Gastroesophageal sphincter (tissue), 4 donors: ENCODE data around the gene WDR59. TPM values are rescaled to one million over a fixed set of nuclear protein-coding genes. Genes with fewer than 3 reads are reported as not detected.
"Not testable (repeated sequence)": the region's sequence is repeated elsewhere in the genome, so short reads cannot be mapped to it uniquely, and the experiment has no call there.

Experiments used
- ATAC-seq: fragments of 150-250 bp; one replicate; pipeline ENCODE4 v1.9.1; 2016; ENCODE audit warnings: mild to moderate bottlenecking, moderate library complexity
- H3K27ac ChIP-seq, 4 donors: fragments of 200-600 bp; sonication (generic) in 3 of 4; 1 replicate in 3 of 4; 2 replicates in 1 of 4; pipeline ENCODE4 v1.5.1; 2016 to 2019
- H3K27me3 ChIP-seq: fragments of 200-600 bp; sonication (generic); one replicate; pipeline ENCODE4 v1.5.1; 2019
- H3K36me3 ChIP-seq, 2 donors: fragments of 200-600 bp; sonication (generic); one replicate each; pipeline ENCODE4 v1.5.1; 2019; ENCODE audit warnings: control low read depth in 1 of 2
- H3K4me1 ChIP-seq, 3 donors: fragments of 200-600 bp; sonication (generic); 1 replicate in 2 of 3; 2 replicates in 1 of 3; pipeline ENCODE4 v1.5.1; 2016 to 2019; ENCODE audit warnings: control low read depth in 2 of 3
- H3K4me3 ChIP-seq, 2 donors: fragments of 200-600 bp; sonication (generic); one replicate each; pipeline ENCODE4 v1.5.1; 2019; ENCODE audit warnings: mild to moderate bottlenecking in 1 of 2, moderate library complexity in 1 of 2
- H3K9me3 ChIP-seq, 3 donors: fragments of 200-600 bp; sonication (generic); one replicate each; pipeline ENCODE4 v1.5.1; 2017 to 2019; ENCODE audit warnings: control low read depth in 2 of 3
- EP300 ChIP-seq: sonication (generic); formaldehyde crosslinking; IDR thresholded peaks from one replicate; pipeline ENCODE4 v1.6.1; 2017; ENCODE audit warnings: antibody characterized with exemption, mild to moderate bottlenecking
- POLR2A ChIP-seq, 2 donors: fragments of 450-650 bp; IDR thresholded peaks; one replicate each; pipeline ENCODE4 v1.6.1; 2017; ENCODE audit warnings: antibody characterized with exemption in 2 of 2, mild to moderate bottlenecking in 2 of 2, moderate library complexity in 1 of 2
- POLR2AphosphoS5 ChIP-seq: sonication (generic); formaldehyde crosslinking; IDR thresholded peaks from one replicate; pipeline ENCODE4 v1.6.1; 2017; ENCODE audit warnings: antibody characterized with exemption
- WGBS, 2 donors: methylation state at CpG; one replicate each; pipeline ENCODE4 v1.1.5; 2018; ENCODE audit warnings: low coverage in 1 of 2; 5-methylcytosine and 5-hydroxymethylcytosine counted together
- total RNA-seq, 4 donors: library from RNA; depleted of rRNA; stranded (reverse); fragments of >200 nt; gene quantifications; one replicate each; pipeline ENCODE4 v1.1.0, GENCODE V29; 2016
- TF ChIP-seq, protein P1 (sequence below), 4 experiments: fragments of 200-600 bp in 2 of 4; fragments of 450-650 bp in 2 of 4; sonication (generic) in 1 of 4; IDR thresholded peaks; one replicate each; pipeline ENCODE4 v1.5.1; 2017 to 2019; ENCODE audit warnings: antibody characterized with exemption in 4 of 4, mild to moderate bottlenecking in 2 of 4, moderate library complexity in 2 of 4

The WDR59 gene
- total RNA-seq, 4 donors from 2014 or later: 18.4 to 31.3 (median 21.4) TPM

- ATAC-seq: no peak
- no peaks in the 10 kb centered on the region for H3K9me3 ChIP-seq
- H3K27ac ChIP-seq: peak overlapping the region in 2 of 4 donors; percentile 80 to 81
- no peaks in the 10 kb centered on the region for H3K27me3 ChIP-seq
- no peak overlapping the region for H3K4me3 ChIP-seq
- peaks cover 10 to 29% (median 22%) of the 10 kb centered on the region in 3 donors for H3K4me1 ChIP-seq
- H3K36me3 ChIP-seq: no peaks in the 10 kb centered on the region
- TF ChIP-seq POLR2AphosphoS5 (no peak), EP300 (no peak), POLR2A (IDR thresholded peaks at IDR 0.05) (no peak)
- TF ChIP-seq, protein P1, sequence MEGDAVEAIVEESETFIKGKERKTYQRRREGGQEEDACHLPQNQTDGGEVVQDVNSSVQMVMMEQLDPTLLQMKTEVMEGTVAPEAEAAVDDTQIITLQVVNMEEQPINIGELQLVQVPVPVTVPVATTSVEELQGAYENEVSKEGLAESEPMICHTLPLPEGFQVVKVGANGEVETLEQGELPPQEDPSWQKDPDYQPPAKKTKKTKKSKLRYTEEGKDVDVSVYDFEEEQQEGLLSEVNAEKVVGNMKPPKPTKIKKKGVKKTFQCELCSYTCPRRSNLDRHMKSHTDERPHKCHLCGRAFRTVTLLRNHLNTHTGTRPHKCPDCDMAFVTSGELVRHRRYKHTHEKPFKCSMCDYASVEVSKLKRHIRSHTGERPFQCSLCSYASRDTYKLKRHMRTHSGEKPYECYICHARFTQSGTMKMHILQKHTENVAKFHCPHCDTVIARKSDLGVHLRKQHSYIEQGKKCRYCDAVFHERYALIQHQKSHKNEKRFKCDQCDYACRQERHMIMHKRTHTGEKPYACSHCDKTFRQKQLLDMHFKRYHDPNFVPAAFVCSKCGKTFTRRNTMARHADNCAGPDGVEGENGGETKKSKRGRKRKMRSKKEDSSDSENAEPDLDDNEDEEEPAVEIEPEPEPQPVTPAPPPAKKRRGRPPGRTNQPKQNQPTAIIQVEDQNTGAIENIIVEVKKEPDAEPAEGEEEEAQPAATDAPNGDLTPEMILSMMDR (IDR thresholded peaks at IDR 0.05): no peak
- 91 to 92% methylated on average over 6 of the region's 6 CpGs for WGBS, 2 donors
Measured at GRCh38 chr16:75027520-75028300, 42.8 kb upstream of the WDR59 start.

- H3K9me3 ChIP-seq: no peaks in the 10 kb centered on the region
- H3K4me3 ChIP-seq: no peak overlapping the region
- H3K27ac ChIP-seq: peak overlapping the region; percentile 80 to 85 (median 83)
- no peaks in the 10 kb centered on the region for H3K27me3 ChIP-seq
- no peak for TF ChIP-seq POLR2AphosphoS5
- peaks cover 10 to 29% (median 22%) of the 10 kb centered on the region in 3 donors for H3K4me1 ChIP-seq
- WGBS, 2 donors: 72 to 89% methylated on average over 2 of the region's 2 CpGs
- no peak for ATAC-seq
- no peaks in the 10 kb centered on the region for H3K36me3 ChIP-seq
Measured at GRCh38 chr16:75026892-75027391, 42.0 kb upstream of the WDR59 start.

DNA sequence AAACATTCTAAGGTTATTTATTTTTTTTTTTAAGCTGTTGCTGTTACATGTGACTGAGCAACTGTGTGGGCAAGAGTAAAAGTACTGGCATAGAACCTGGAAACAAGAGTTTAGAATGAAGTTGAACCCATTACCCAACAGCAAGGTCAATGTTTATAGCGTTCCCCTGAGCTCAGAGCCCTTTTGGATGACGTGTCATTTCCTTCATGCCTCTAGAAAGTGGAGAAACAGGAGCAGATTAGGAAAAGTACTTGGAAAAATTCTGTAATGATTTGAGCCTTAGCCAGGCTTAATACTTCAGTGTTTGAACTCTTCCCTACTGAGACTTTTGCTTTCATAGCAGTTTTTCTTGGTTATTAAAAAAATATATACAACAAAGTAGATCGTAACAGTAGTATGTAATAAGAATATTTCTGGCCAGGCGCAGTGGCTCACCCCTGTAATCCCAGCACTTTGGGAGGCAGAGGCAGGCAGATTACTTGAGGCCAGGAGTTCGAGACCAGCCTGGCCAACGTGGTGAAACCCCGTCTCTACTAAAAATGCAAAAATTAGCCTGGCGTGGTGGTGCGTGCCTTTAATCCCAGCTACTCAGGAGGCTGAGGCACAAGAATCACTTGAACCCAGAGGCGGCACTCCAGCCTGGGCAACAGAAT is 41.4 kb upstream of the WDR59 start:
- H3K9me3 ChIP-seq, H3K4me3 ChIP-seq, H3K36me3 ChIP-seq, H3K27me3 ChIP-seq: not testable (repeated sequence)
- peak; percentile 95 for TF ChIP-seq POLR2AphosphoS5
- 42 to 43% methylated on average over 7 to 9 of the region's 10 CpGs for WGBS, 2 donors
- H3K4me1 ChIP-seq: peaks cover 10 to 29% (median 22%) of the 10 kb centered on the region in 3 donors
- ATAC-seq: peak; percentile 98
- H3K27ac ChIP-seq: peak overlapping the region; percentile 80 to 85 (median 83)

DNA sequence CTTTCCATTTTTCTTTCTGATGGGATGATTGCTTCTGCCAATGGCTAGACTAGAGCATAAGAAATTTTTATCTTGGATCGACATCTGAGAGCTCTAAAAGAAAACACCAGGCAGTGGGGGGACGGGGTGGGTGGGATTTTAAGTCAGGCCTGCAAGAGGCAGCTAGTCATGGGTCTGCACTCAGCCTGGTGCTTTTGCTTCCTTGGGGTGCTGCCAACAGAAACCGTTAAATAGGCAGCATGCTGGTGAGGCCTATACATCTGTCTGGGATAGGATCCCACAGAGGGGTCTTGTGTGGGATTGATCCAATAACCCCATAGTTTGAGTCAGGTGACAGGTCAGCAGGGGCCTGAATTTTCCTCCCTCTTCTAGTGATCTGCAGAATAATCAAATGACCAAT is 40.8 kb upstream of the WDR59 start:
- ATAC-seq: no peak
- 24 to 40% methylated on average over 2 to 3 of the region's 3 CpGs for WGBS, 2 donors
- peaks cover 10 to 29% (median 22%) of the 10 kb centered on the region in 3 donors for H3K4me1 ChIP-seq
- TF ChIP-seq POLR2AphosphoS5: no peak
- no peak for TF ChIP-seq POLR2A (IDR thresholded peaks at IDR 0.05)
- TF ChIP-seq, protein P1 (IDR thresholded peaks at IDR 0.05): no peak
- no peak for TF ChIP-seq EP300
- H3K9me3 ChIP-seq: peaks cover 0 to 6% (median 0%) of the 10 kb centered on the region in 3 donors
- H3K4me3 ChIP-seq: no peak overlapping the region
- H3K36me3 ChIP-seq: no peaks in the 10 kb centered on the region
- H3K27ac ChIP-seq: peak overlapping the region; percentile 80 to 85 (median 83)
- no peaks in the 10 kb centered on the region for H3K27me3 ChIP-seq

- H3K4me3 ChIP-seq: no peak overlapping the region
- no peaks in the 10 kb centered on the region for H3K36me3 ChIP-seq
- peaks cover 0 to 6% (median 0%) of the 10 kb centered on the region in 3 donors for H3K9me3 ChIP-seq
- TF ChIP-seq, protein P1 (IDR thresholded peaks at IDR 0.05): no peak
- TF ChIP-seq POLR2A (IDR thresholded peaks at IDR 0.05) (no peak), EP300 (no peak), POLR2AphosphoS5 (no peak)
- WGBS, 2 donors: 82 to 86% methylated on average over 4 of the region's 4 CpGs
- no peaks in the 10 kb centered on the region for H3K27me3 ChIP-seq
- H3K27ac ChIP-seq: peak overlapping the region in 1 of 4 donors; percentile 80
- ATAC-seq: no peak
- H3K4me1 ChIP-seq: peaks cover 10 to 29% (median 22%) of the 10 kb centered on the region in 3 donors
Measured at GRCh38 chr16:75024594-75024993, 39.7 kb upstream of the WDR59 start.
